8988T (cell line): ENCODE data around the gene DKK3.
A peak's percentile ranks its signal among the peaks of the same experiment; 100 is the strongest.

Experiments
- DNase-seq: peaks from one replicate; pipeline ENCODE4 v3.0.0; 2011

The DKK3 gene

GRCh38 chr11:11980841-11981308 is 27.6 kb downstream of the DKK3 start:
- DNase-seq = no peak

- no peak for DNase-seq
These were observed 28.2 kb downstream of the DKK3 start for GRCh38 chr11:11980200-11980599.

- no peak for DNase-seq
These were observed 28.8 kb downstream of the DKK3 start for GRCh38 chr11:11979488-11980117.

- no peak for DNase-seq
These were observed 29.5 kb downstream of the DKK3 start for GRCh38 chr11:11978792-11979487.

- DNase-seq = no peak
These were observed 30.3 kb downstream of the DKK3 start for GRCh38 chr11:11978098-11978637.

GRCh38 chr11:11977206-11977938 is 31.1 kb downstream of the DKK3 start:
- DNase-seq = peak; percentile 84

- no peak for DNase-seq
These were observed 31.8 kb downstream of the DKK3 start for GRCh38 chr11:11976481-11977127.

- peak; percentile 51 for DNase-seq
These were observed 33.0 kb downstream of the DKK3 start for GRCh38 chr11:11975201-11976092.

GRCh38 chr11:11973866-11974265 is 34.6 kb downstream of the DKK3 start:
- DNase-seq = no peak

- no peak for DNase-seq
These were observed 35.0 kb downstream of the DKK3 start for GRCh38 chr11:11973361-11973800.

GRCh38 chr11:11972730-11973341 is 35.6 kb downstream of the DKK3 start:
- no peak for DNase-seq

GRCh38 chr11:11971906-11972547 is 36.4 kb downstream of the DKK3 start:
- DNase-seq = no peak

GRCh38 chr11:11970556-11970955 is 37.9 kb downstream of the DKK3 start:
- no peak for DNase-seq

- DNase-seq = no peak
These were observed 38.8 kb downstream of the DKK3 start for GRCh38 chr11:11969380-11970215.

GRCh38 chr11:11968511-11969280 is 39.7 kb downstream of the DKK3 start:
- DNase-seq = no peak

- DNase-seq = no peak
These were observed 40.5 kb downstream of the DKK3 start for GRCh38 chr11:11967669-11968510.

- peak; percentile 89 for DNase-seq
These were observed 41.4 kb downstream of the DKK3 start for GRCh38 chr11:11966826-11967668.
